Suprapubic skin (tissue), 4 donors: ENCODE results near the gene ZNF362. TPM values are rescaled to one million over a fixed set of nuclear protein-coding genes. Genes with fewer than 3 reads are reported as not detected.

Source experiments
- DNase-seq, 2 donors: peaks; one replicate each; pipeline ENCODE4 v3.0.0-alpha.2; 2019; ENCODE audit warnings: low spot score in 2 of 2
- H3K27ac ChIP-seq: fragments of 200-600 bp; sonication (generic); one replicate; pipeline ENCODE4 v1.5.1; 2019
- H3K27me3 ChIP-seq: fragments of 200-600 bp; sonication (generic); one replicate; pipeline ENCODE4 v1.5.1; 2019
- H3K36me3 ChIP-seq: fragments of 200-600 bp; sonication (generic); one replicate; pipeline ENCODE4 v1.5.1; 2019
- H3K4me1 ChIP-seq: fragments of 200-600 bp; sonication (generic); one replicate; pipeline ENCODE4 v1.5.1; 2019
- H3K4me3 ChIP-seq: fragments of 200-600 bp; sonication (generic); one replicate; pipeline ENCODE4 v1.5.1; 2019; ENCODE audit warnings: mild to moderate bottlenecking
- H3K9me3 ChIP-seq: fragments of 200-600 bp; sonication (generic); one replicate; pipeline ENCODE4 v1.5.1; 2019
- EP300 ChIP-seq: sonication (generic); formaldehyde crosslinking; IDR thresholded peaks from one replicate; pipeline ENCODE4 v1.6.1; 2017; ENCODE audit warnings: antibody characterized with exemption
- POLR2A ChIP-seq, 2 donors: fragments of 450-650 bp; IDR thresholded peaks; one replicate each; pipeline ENCODE4 v1.6.1; 2017; ENCODE audit warnings: antibody characterized with exemption in 2 of 2, mild to moderate bottlenecking in 2 of 2, moderate library complexity in 2 of 2
- POLR2AphosphoS5 ChIP-seq, 3 donors: sonication (generic); formaldehyde crosslinking; IDR thresholded peaks; one replicate each; pipeline ENCODE4 v1.6.1; 2017; ENCODE audit warnings: antibody characterized with exemption in 3 of 3
- WGBS: methylation state at CpG from one replicate; pipeline ENCODE4 v1.1.5; 2018; 5-methylcytosine and 5-hydroxymethylcytosine counted together
- total RNA-seq, 4 donors: library from RNA; depleted of rRNA; stranded (reverse); fragments of >200 nt; gene quantifications; one replicate each; pipeline ENCODE4 v1.1.0, GENCODE V29; 2016
- TF ChIP-seq, protein P1 (sequence below), 2 donors: fragments of 200-600 bp in 1 of 2; fragments of 450-650 bp in 1 of 2; sonication (generic) in 1 of 2; IDR thresholded peaks; one replicate each; pipeline ENCODE4 v1.5.1; 2016 to 2019; ENCODE audit warnings: antibody characterized with exemption in 2 of 2, mild to moderate bottlenecking in 1 of 2, moderate library complexity in 1 of 2

Gene ZNF362
- total RNA-seq, 4 donors from 2014 or later: 18.7 to 23.9 (median 21.9) TPM

DNA sequence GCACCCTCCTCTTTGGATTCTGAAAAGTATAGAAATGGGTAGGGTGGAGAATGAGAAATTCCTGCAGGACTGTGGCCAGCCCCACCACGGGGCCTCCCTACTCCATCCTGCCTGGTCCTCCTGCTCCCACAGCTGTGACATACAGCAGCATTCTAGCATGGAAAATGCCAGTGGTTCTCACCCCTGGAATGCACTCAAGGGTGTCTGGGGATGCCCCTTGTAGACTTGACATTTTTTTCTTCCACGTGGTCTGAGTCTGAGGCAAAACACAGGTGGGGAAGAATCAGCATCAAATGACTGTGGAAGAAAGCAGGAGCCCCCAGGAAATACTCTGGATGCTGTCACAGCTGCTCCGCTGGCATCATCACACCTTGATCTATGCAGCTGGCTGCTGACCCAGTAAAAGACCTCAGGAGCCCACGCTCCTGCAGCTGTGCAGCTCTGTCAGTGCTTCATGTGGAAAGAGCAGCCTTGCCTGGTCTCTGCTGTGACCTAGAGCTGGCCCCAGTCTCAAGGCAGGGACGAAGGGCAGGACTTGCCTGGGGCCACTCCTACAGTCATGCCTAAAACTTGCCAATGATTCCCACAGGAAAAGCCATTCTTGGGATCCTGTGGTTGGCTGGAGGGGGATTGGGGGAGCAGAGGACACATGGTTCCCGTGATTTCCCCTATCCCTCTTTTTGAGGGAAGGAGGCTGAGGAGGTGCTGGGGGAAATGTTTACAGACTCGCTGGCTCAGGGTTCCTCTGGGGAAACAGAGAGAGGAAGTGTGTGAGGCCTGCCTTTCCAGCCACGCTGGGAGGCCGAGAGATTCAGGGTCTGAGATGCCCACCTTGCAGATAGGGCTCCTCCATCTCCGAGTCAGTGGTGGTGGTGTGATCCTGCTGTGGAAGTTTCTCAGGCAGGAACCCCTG is 75.4 kb downstream of the ZNF362 start:
- H3K36me3 ChIP-seq: peaks cover 65% of the 10 kb centered on the region
- no peak for TF ChIP-seq POLR2AphosphoS5 (IDR thresholded peaks at IDR 0.05)
- no peak for TF ChIP-seq POLR2A (IDR thresholded peaks at IDR 0.05)
- TF ChIP-seq EP300: no peak
- TF ChIP-seq, protein P1, sequence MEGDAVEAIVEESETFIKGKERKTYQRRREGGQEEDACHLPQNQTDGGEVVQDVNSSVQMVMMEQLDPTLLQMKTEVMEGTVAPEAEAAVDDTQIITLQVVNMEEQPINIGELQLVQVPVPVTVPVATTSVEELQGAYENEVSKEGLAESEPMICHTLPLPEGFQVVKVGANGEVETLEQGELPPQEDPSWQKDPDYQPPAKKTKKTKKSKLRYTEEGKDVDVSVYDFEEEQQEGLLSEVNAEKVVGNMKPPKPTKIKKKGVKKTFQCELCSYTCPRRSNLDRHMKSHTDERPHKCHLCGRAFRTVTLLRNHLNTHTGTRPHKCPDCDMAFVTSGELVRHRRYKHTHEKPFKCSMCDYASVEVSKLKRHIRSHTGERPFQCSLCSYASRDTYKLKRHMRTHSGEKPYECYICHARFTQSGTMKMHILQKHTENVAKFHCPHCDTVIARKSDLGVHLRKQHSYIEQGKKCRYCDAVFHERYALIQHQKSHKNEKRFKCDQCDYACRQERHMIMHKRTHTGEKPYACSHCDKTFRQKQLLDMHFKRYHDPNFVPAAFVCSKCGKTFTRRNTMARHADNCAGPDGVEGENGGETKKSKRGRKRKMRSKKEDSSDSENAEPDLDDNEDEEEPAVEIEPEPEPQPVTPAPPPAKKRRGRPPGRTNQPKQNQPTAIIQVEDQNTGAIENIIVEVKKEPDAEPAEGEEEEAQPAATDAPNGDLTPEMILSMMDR (IDR thresholded peaks at IDR 0.05): no peak
- no peaks in the 10 kb centered on the region for H3K9me3 ChIP-seq
- H3K4me1 ChIP-seq: peaks cover 61% of the 10 kb centered on the region
- no peaks in the 10 kb centered on the region for H3K27me3 ChIP-seq
- no peak overlapping the region for H3K27ac ChIP-seq
- DNase-seq: peak; percentile 43 to 49
- no peak overlapping the region for H3K4me3 ChIP-seq
- 75% methylated on average over 9 of the region's 10 CpGs for WGBS

DNA sequence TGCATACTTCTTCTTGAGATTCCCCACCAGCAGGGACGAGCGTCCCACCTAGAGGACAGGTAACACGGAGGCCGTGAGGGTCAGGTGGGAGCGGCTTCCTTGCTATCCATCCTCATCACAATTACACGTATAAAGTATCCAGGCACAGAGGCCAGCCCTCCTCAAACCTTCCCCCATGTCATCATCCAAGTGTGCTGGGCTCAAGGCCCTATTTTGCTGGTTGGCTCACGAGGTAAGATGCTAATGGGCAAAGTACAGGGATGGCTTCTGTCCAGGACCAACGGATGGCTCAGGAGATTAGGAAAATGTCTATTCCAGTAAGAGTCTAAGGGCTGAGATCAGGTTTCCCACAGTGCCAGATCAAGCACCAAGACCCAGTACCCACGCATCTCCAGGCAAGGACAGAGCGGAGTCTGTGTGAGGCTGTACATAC is 76.1 kb downstream of the ZNF362 start:
- 77% methylated on average over 10 of the region's 10 CpGs for WGBS
- Histone ChIP-seq H3K36me3 (peaks cover 58% of the 10 kb centered on the region), H3K9me3 (no peaks in the 10 kb centered on the region), H3K4me1 (peaks cover 68% of the 10 kb centered on the region), H3K4me3 (no peak overlapping the region), H3K27ac (peak overlapping the region; percentile 83), H3K27me3 (no peaks in the 10 kb centered on the region)
- peak in 1 of 2 donors; percentile 69 for DNase-seq
- TF ChIP-seq, protein P1 (IDR thresholded peaks at IDR 0.05): no peak
- no peak for TF ChIP-seq POLR2A (IDR thresholded peaks at IDR 0.05)

DNA sequence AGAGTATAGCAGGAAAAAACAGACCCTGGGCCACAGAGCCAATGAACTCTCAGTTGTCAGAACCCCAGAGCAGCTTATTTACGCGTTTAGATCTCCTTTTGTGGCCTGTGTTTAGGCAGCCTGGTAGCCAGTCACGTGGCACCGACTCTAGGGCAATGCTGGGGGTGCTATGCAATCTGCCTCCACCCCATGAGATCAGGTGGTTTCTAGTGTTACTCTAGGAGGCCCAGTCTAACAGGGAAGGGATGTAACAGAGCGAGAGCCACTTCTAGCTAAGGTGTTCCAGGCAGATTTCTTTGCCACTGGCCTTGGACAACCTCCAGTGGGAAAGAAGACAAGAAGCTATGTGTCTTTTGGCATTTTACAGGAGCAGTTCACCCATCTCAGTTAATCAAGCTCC is 76.6 kb downstream of the ZNF362 start:
- Histone ChIP-seq H3K4me3 (no peak overlapping the region), H3K27me3 (no peaks in the 10 kb centered on the region), H3K36me3 (peaks cover 53% of the 10 kb centered on the region), H3K9me3 (no peaks in the 10 kb centered on the region), H3K4me1 (peaks cover 68% of the 10 kb centered on the region), H3K27ac (peak overlapping the region; percentile 83)
- WGBS: no CpG with 5 or more reads among the region's 5 CpGs
- TF ChIP-seq EP300 (no peak), POLR2A (IDR thresholded peaks at IDR 0.05) (no peak), POLR2AphosphoS5 (IDR thresholded peaks at IDR 0.05) (no peak)
- TF ChIP-seq, protein P1 (IDR thresholded peaks at IDR 0.05): no peak
- DNase-seq: peak in 1 of 2 donors; percentile 28

DNA sequence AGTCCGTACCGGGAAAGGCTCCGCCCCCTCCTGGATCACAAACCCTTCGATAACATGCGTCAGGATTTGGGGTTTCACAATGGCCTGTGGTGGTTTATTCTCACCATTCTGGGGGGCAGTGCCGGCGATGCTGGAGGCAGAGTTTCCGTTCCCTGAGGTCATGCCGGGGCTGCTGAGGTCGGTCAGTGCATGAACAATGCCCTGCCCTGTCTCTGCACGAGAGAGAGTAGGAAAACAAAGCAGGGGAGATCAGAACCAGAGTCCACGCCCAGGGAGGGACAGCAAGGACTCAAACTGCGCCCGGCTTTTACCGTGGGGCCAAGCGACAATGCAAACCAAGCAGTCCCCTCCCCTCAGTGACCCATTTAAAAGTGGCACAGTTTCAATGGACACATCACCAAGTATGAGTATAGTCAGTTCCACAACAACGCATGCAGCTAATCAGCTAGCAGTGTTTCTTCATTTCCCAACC is 77.8 kb downstream of the ZNF362 start:
- Histone ChIP-seq H3K9me3 (no peaks in the 10 kb centered on the region), H3K4me1 (peaks cover 73% of the 10 kb centered on the region), H3K27ac (peak overlapping the region; percentile 83), H3K4me3 (peak overlapping the region; percentile 18), H3K27me3 (no peaks in the 10 kb centered on the region), H3K36me3 (peaks cover 41% of the 10 kb centered on the region)
- DNase-seq: peak; percentile 90 to 91
- 40% methylated on average over 17 of the region's 17 CpGs for WGBS
- TF ChIP-seq POLR2AphosphoS5 (IDR thresholded peaks at IDR 0.05): peak; percentile 2 to 58 (median 40)
- TF ChIP-seq EP300: no peak
- peak in 1 of 2 donors; percentile 57 for TF ChIP-seq POLR2A (IDR thresholded peaks at IDR 0.05)

DNA sequence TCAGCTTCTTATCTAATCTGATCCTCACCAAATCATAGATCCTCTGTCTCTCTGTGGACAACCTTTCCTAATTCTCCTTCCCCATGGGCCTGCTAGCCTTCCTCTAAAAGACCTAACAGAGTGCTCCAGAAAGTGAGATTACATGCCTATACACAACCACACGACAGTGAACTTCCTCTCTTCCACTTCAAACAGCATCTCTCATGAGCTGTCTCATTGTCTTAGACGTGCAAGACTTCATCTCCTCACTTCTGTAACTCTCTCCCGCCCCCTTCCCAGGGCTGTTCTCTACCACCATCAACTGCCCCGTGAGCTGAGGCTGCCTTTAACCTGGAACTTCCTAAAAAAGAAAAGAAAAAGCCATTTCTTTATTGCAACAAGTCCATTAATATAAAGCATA is 78.7 kb downstream of the ZNF362 start:
- no peak for TF ChIP-seq POLR2AphosphoS5 (IDR thresholded peaks at IDR 0.05)
- no peak for TF ChIP-seq EP300
- TF ChIP-seq POLR2A (IDR thresholded peaks at IDR 0.05): no peak
- H3K4me1 ChIP-seq: peaks cover 82% of the 10 kb centered on the region
- no peaks in the 10 kb centered on the region for H3K9me3 ChIP-seq
- DNase-seq: no peak
- no peaks in the 10 kb centered on the region for H3K27me3 ChIP-seq
- H3K27ac ChIP-seq: peak overlapping the region; percentile 83
- peak overlapping the region; percentile 18 for H3K4me3 ChIP-seq
- H3K36me3 ChIP-seq: peaks cover 32% of the 10 kb centered on the region
- 57% methylated on average over 4 of the region's 4 CpGs for WGBS

DNA sequence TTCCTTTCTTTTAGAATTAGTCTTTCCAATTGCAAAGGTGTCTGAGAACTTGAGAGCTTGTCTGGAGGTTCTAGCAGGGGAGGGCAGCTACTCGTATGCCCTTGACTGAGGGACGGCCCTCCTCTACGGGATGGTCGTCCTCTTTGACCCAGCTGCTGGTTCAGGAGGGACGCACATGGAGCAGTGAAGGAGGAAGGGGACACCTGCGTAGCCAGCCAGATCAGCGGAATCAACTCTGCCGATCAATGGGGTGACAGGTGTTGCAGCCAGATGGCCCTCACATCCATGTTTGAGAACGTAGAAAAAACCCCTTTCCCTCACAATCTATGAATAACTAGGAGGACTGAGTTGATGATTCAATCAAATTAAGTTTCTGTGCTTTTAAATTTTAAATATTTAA is 80.3 kb downstream of the ZNF362 start:
- WGBS: 87% methylated on average over 9 of the region's 9 CpGs
- no peak for DNase-seq
- Histone ChIP-seq H3K27me3 (no peaks in the 10 kb centered on the region), H3K36me3 (peaks cover 16% of the 10 kb centered on the region), H3K4me3 (no peak overlapping the region), H3K4me1 (peaks cover 98% of the 10 kb centered on the region), H3K27ac (no peak overlapping the region), H3K9me3 (no peaks in the 10 kb centered on the region)
- TF ChIP-seq POLR2A (IDR thresholded peaks at IDR 0.05): no peak
- TF ChIP-seq, protein P1 (IDR thresholded peaks at IDR 0.05): no peak
- TF ChIP-seq EP300: no peak
- no peak for TF ChIP-seq POLR2AphosphoS5 (IDR thresholded peaks at IDR 0.05)
